GM21786 (cell line): ENCODE measurements around the gene KRT74.

Experiments
- ATAC-seq: cut with Tn5 transposase; IDR thresholded peaks from one replicate; pipeline ENCODE4 v1.9.1; 2021; ENCODE audit not compliant: unreplicated experiment

KRT74 gene

GRCh38 chr12:52539821-52540173 lies 33.8 kb downstream of the KRT74 start:
- ATAC-seq: no peak

- no peak for ATAC-seq
Measured at GRCh38 chr12:52539083-52539820, 34.4 kb downstream of the KRT74 start.

GRCh38 chr12:52537101-52537500 lies 36.5 kb downstream of the KRT74 start:
- no peak for ATAC-seq

- ATAC-seq: no peak
Measured at GRCh38 chr12:52535574-52535973, 38.1 kb downstream of the KRT74 start.

GRCh38 chr12:52534482-52534881 lies 39.2 kb downstream of the KRT74 start:
- ATAC-seq: no peak

- no peak for ATAC-seq
Measured at GRCh38 chr12:52533686-52534470, 39.8 kb downstream of the KRT74 start.

- no peak for ATAC-seq
Measured at GRCh38 chr12:52532636-52533035, 41.0 kb downstream of the KRT74 start.

- ATAC-seq: no peak
Measured at GRCh38 chr12:52531566-52532300, 41.9 kb downstream of the KRT74 start.

- no peak for ATAC-seq
Measured at GRCh38 chr12:52530905-52531304, 42.7 kb downstream of the KRT74 start.

GRCh38 chr12:52530366-52530765 lies 43.3 kb downstream of the KRT74 start:
- ATAC-seq: no peak

- no peak for ATAC-seq
Measured at GRCh38 chr12:52529846-52530245, 43.8 kb downstream of the KRT74 start.

- no peak for ATAC-seq
Measured at GRCh38 chr12:52529417-52529816, 44.2 kb downstream of the KRT74 start.

- no peak for ATAC-seq
Measured at GRCh38 chr12:52528641-52529143, 45.0 kb downstream of the KRT74 start.

GRCh38 chr12:52527121-52527800 lies 46.4 kb downstream of the KRT74 start:
- no peak for ATAC-seq

GRCh38 chr12:52526511-52526951 lies 47.1 kb downstream of the KRT74 start:
- ATAC-seq: no peak

- no peak for ATAC-seq
Measured at GRCh38 chr12:52525661-52526499, 47.8 kb downstream of the KRT74 start.

GRCh38 chr12:52524898-52525591 lies 48.6 kb downstream of the KRT74 start:
- no peak for ATAC-seq

- ATAC-seq: no peak
Measured at GRCh38 chr12:52524241-52524897, 49.3 kb downstream of the KRT74 start.

- ATAC-seq: no peak
Measured at GRCh38 chr12:52523824-52524223, 49.8 kb downstream of the KRT74 start.
